ENCODE results near the gene ZSCAN10. TPM values are rescaled to one million over a fixed set of nuclear protein-coding genes. Genes with fewer than 3 reads are reported as not detected.
"Not testable (repeated sequence)": the region's sequence is repeated elsewhere in the genome, so short reads cannot be mapped to it uniquely, and the experiment has no call there.

The ZSCAN10 gene
- total RNA-seq, 3 donors from 2014 or later (not counting 1 experiment from before 2014, with no cell fraction given), result 0.65 to 0.96 (median 0.77) TPM

GRCh38 chr16:3080024-3080423 is 19.1 kb downstream of the ZSCAN10 start:
- peaks cover 62% of the 10 kb centered on the region for H3K4me1 ChIP-seq (ENCODE audit: control insufficient read depth, insufficient read depth, low read length)
- DNase-seq (no peak), ATAC-seq (no peak)
- H3K4me1 Mint-ChIP-seq, result peaks cover 54 to 72% of the 10 kb centered on the region in 2 donors
- H3K27ac ChIP-seq (ENCODE audit: low read length), result no peak overlapping the region
- H3K36me3 ChIP-seq (ENCODE audit: control insufficient read depth, insufficient read depth, low read length), result no peaks in the 10 kb centered on the region
- H3K36me3 Mint-ChIP-seq, result peaks cover 6% of the 10 kb centered on the region
- H3K4me3 ChIP-seq (ENCODE audit: low read length), result no peak overlapping the region
- WGBS (ENCODE audit: insufficient coverage), result 97% methylated on average over 17 of the region's 17 CpGs
- H3K9me3 Mint-ChIP-seq, result no peaks in the 10 kb centered on the region
- H3K27me3 Mint-ChIP-seq (ENCODE audit: low read depth in 2 of 2), result no peaks in the 10 kb centered on the region
- no peaks in the 10 kb centered on the region for H3K27me3 ChIP-seq (ENCODE audit: control insufficient read depth, insufficient read depth, low read length)
- H3K9me3 ChIP-seq (ENCODE audit: control insufficient read depth, insufficient read depth, low read length), result peaks cover 6% of the 10 kb centered on the region
- TF ChIP-seq CTCF (IDR thresholded peaks at IDR 0.05), result no peak
- H3K27ac Mint-ChIP-seq, result peak overlapping the region in 1 of 2 donors; percentile 57
- H3K4me3 Mint-ChIP-seq, result no peak overlapping the region
- intact Hi-C loops (cut with micrococcal nuclease), result no loop called here

GRCh38 chr16:3076577-3076976 is 22.5 kb downstream of the ZSCAN10 start:
- no peaks in the 10 kb centered on the region for H3K27me3 Mint-ChIP-seq (ENCODE audit: low read depth in 2 of 2)
- DNase-seq (peak in 1 of 2 donors; percentile 35), ATAC-seq (no peak)
- H3K27ac Mint-ChIP-seq, result peak overlapping the region; percentile 91 to 97
- TF ChIP-seq CTCF (IDR thresholded peaks at IDR 0.05), result no peak
- peaks cover 78 to 84% of the 10 kb centered on the region in 2 donors for H3K4me1 Mint-ChIP-seq
- H3K9me3 ChIP-seq (ENCODE audit: control insufficient read depth, insufficient read depth, low read length), result peaks cover 6% of the 10 kb centered on the region
- 39% methylated on average over 5 of the region's 6 CpGs for WGBS (ENCODE audit: insufficient coverage)
- H3K4me3 Mint-ChIP-seq, result peak overlapping the region; percentile 74
- H3K4me3 ChIP-seq (ENCODE audit: low read length), result peak overlapping the region; percentile 6
- intact Hi-C loops (cut with micrococcal nuclease), result loop anchor here (5.0 kb wide), 1 partner anchor 76 kb away; no protein-coding TSS in a partner anchor
- no peaks in the 10 kb centered on the region for H3K9me3 Mint-ChIP-seq
- H3K36me3 Mint-ChIP-seq, result peaks cover 6% of the 10 kb centered on the region
- H3K27me3 ChIP-seq (ENCODE audit: control insufficient read depth, insufficient read depth, low read length), result no peaks in the 10 kb centered on the region
- no peaks in the 10 kb centered on the region for H3K36me3 ChIP-seq (ENCODE audit: control insufficient read depth, insufficient read depth, low read length)
- peaks cover 79% of the 10 kb centered on the region for H3K4me1 ChIP-seq (ENCODE audit: control insufficient read depth, insufficient read depth, low read length)
- H3K27ac ChIP-seq (ENCODE audit: low read length), result peak overlapping the region; percentile 86

- H3K9me3 ChIP-seq (ENCODE audit: control insufficient read depth, insufficient read depth, low read length); H3K9me3 Mint-ChIP-seq; DNase-seq; H3K36me3 Mint-ChIP-seq; H3K4me3 ChIP-seq (ENCODE audit: low read length); H3K36me3 ChIP-seq (ENCODE audit: control insufficient read depth, insufficient read depth, low read length); H3K27me3 Mint-ChIP-seq (ENCODE audit: low read depth in 2 of 2); H3K27me3 ChIP-seq (ENCODE audit: control insufficient read depth, insufficient read depth, low read length); ATAC-seq: not testable (repeated sequence)
- Histone ChIP-seq H3K4me1 (ENCODE audit: control insufficient read depth, insufficient read depth, low read length) (peaks cover 80% of the 10 kb centered on the region), H3K27ac (ENCODE audit: low read length) (peak overlapping the region; percentile 86)
- Mint-ChIP-seq H3K4me3 (peak overlapping the region; percentile 74), H3K27ac (peak overlapping the region; percentile 91 to 97), H3K4me1 (peaks cover 83 to 86% of the 10 kb centered on the region in 2 donors)
- intact Hi-C loops (cut with micrococcal nuclease), result loop anchor here (5.0 kb wide), 1 partner anchor 76 kb away; no protein-coding TSS in a partner anchor
- 70% methylated on average over 6 of the region's 6 CpGs for WGBS (ENCODE audit: insufficient coverage)
These were observed 23.1 kb downstream of the ZSCAN10 start for GRCh38 chr16:3075946-3076345.

- no peaks in the 10 kb centered on the region for H3K9me3 Mint-ChIP-seq
- peak overlapping the region; percentile 6 for H3K4me3 ChIP-seq (ENCODE audit: low read length)
- no peaks in the 10 kb centered on the region for H3K27me3 ChIP-seq (ENCODE audit: control insufficient read depth, insufficient read depth, low read length)
- H3K27ac Mint-ChIP-seq, result peak overlapping the region; percentile 91 to 97
- H3K4me3 Mint-ChIP-seq, result peak overlapping the region; percentile 74
- intact Hi-C loops (cut with micrococcal nuclease), result loop anchor here (5.0 kb wide), 1 partner anchor 77 kb away; no protein-coding TSS in a partner anchor
- peak in 2 of 3 donors; percentile 5 to 19 for ATAC-seq
- DNase-seq, result peak in 1 of 2 donors; percentile 61
- no peaks in the 10 kb centered on the region for H3K36me3 ChIP-seq (ENCODE audit: control insufficient read depth, insufficient read depth, low read length)
- H3K4me1 Mint-ChIP-seq, result peaks cover 82 to 86% of the 10 kb centered on the region in 2 donors
- H3K36me3 Mint-ChIP-seq, result peaks cover 6% of the 10 kb centered on the region
- peak overlapping the region; percentile 86 for H3K27ac ChIP-seq (ENCODE audit: low read length)
- H3K4me1 ChIP-seq (ENCODE audit: control insufficient read depth, insufficient read depth, low read length), result peaks cover 84% of the 10 kb centered on the region
- no peak for TF ChIP-seq CTCF (IDR thresholded peaks at IDR 0.05)
- H3K9me3 ChIP-seq (ENCODE audit: control insufficient read depth, insufficient read depth, low read length), result peaks cover 6% of the 10 kb centered on the region
- H3K27me3 Mint-ChIP-seq (ENCODE audit: low read depth in 2 of 2), result no peaks in the 10 kb centered on the region
- 48% methylated on average over 10 of the region's 10 CpGs for WGBS (ENCODE audit: insufficient coverage)
These were observed 23.6 kb downstream of the ZSCAN10 start for GRCh38 chr16:3075523-3075915.

Measured in natural killer cell (primary cell).